Activated CD4-positive, alpha-beta T cell treated with anti-CD3 and anti-CD28 coated beads, Interleukin-10, Interleukin-2, amounts not matched to agents 100 ng/mL and 50 ng/mL, durations not matched to agents 16 hours and 8 hours (primary cell): ENCODE data around the gene RAB7B.
"Not testable (repeated sequence)": the region's sequence is repeated elsewhere in the genome, so short reads cannot be mapped to it uniquely, and the experiment has no call there.

ENCODE experiments used
- DNase-seq: peaks from one replicate; pipeline ENCODE4 v3.0.0-alpha.2; 2020

Gene RAB7B

GRCh38 chr1:206021626-206022365, 18.6 kb upstream of the RAB7B start:
- no peak for DNase-seq

GRCh38 chr1:206021008-206021625, 17.9 kb upstream of the RAB7B start:
- no peak for DNase-seq

- no peak for DNase-seq
These were observed 17.3 kb upstream of the RAB7B start for GRCh38 chr1:206020393-206021007.

GRCh38 chr1:206015071-206015470, 11.9 kb upstream of the RAB7B start:
- no peak for DNase-seq

- DNase-seq = no peak
These were observed 11.4 kb upstream of the RAB7B start for GRCh38 chr1:206014601-206015000.

DNA sequence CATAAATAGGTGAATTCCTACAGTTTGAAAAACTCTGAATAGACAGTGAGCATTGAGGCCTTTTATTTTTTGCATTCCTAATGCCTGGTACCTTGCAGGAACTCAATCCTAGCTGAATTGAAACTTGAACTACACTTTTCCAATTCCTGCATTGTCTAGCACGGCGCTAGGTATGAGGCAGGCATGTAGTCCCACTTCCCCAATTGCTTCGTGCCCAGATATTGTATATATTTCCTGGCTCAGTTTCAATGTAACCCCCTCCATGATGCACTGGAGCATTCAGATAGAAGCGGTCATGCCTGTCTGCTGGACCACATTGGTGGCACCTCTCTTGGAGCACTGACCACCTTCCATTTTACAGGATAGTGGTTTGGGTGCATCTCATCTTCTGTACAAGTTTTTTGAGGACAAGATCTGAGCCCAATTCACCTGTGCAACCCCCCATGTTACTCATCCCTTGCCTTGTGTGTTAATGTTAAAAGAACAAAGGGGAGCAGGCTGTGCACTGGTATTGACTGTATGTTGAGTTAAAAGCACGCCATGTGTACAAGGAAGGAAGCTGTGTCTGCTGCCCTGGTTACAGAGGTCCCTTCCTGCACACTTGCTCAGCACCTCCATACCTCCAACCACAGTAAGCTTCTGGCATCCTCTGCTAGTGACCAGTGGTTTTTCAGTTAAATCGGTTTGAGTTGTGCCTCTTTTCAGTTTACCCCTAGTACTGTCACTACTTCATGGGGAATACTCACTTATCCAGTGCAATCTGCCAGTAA, 10.0 kb upstream of the RAB7B start:
- no peak for DNase-seq

DNA sequence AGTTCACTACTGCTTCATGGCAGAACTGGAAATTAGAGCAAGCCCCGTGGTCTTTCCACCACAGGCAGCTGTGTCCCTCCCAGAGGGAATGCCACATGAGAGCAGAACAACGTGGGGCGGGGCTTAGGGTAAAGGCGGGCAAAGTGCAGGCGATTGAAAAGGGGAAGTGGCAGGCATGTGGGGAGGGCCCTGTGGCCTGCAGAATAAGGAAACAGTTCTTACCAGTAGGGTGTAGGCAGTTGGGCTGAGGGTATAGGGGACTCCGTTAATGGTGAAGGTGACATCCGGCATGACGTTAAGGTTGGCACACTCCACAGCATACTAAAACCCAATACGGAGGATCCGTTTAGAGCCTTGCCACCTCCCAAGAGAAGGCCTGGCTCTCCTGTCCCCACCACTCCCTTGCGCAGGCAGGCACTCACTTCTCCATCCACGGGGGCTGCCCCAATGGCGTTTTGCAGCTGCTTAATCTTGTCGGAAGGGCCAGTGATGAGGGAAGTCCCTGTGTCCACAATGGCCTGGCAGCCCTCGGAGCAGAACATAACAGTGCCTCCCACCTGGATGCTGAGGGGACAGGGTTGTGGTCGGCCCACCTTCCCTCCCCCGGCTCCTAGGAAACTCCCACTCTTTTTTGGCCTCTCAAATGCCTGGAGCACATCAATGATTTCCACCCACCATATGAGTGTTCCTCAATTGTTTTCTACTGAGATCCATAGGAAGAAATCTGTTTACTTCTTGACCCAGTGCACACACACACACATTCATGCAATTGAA, 9.1 kb upstream of the RAB7B start:
- peak; percentile 26 for DNase-seq

DNA sequence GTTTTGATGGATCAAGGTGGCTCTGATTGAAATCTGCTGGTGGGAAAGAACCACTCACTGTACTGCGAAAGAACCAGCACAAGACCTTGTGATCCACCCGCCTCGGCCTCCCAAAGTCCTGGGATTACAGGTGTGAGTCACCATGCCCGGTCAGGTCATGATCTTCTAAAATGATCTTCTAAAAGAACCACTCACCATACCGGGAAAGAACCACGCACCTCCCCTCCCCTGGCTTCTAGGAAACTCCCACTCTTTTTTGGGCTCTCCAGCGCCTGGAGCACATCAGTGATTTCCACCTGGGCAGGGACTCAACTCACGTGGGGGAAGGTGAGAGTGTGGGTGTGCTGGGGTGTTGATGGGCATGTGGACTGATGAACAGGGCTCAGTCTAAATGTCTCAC, 7.9 kb upstream of the RAB7B start:
- DNase-seq = no peak

GRCh38 chr1:206010060-206010459, 6.9 kb upstream of the RAB7B start:
- DNase-seq = no peak

GRCh38 chr1:206006946-206007345, 3.8 kb upstream of the RAB7B start:
- no peak for DNase-seq

- no peak for DNase-seq
These were observed 2.6 kb upstream of the RAB7B start for GRCh38 chr1:206005778-206006180.

DNA sequence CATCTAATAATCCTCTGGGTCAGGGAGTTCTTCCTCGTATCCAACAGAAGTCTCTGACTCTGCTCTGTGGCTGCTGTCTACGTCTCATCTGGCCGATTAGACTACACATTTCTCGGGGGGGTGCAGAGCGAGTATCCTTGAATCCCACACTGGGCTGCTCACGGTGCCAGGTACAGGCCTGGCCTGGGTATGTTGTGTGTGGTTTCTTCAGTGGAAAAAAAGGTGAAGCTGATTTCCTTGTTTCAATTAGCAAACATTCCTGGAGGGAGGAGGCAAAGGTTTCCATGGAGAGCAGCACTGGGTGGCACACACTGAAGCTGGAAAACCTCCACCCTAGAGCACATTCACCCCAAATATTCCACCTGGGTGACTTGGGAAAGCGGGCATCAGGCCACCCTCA, 2.0 kb upstream of the RAB7B start:
- no peak for DNase-seq

DNA sequence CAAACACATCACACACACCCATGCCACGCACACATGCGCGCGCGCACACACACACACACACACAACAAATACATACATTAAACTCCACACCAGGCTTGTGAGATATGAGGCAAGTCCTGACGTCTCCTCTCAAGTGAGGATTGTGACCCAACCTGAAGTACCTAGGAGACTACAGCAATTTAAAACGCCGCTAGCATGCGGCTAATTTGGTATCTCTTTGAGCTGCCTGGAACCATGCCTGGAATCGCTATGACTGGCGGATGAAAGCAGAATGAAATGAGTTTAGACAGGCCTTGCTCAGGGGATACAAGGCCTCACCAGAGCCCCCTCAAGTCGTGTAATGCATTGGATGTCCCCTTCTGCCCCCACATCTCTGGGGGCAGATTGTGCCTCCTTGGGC, 1.6 kb upstream of the RAB7B start:
- DNase-seq = no peak

DNA sequence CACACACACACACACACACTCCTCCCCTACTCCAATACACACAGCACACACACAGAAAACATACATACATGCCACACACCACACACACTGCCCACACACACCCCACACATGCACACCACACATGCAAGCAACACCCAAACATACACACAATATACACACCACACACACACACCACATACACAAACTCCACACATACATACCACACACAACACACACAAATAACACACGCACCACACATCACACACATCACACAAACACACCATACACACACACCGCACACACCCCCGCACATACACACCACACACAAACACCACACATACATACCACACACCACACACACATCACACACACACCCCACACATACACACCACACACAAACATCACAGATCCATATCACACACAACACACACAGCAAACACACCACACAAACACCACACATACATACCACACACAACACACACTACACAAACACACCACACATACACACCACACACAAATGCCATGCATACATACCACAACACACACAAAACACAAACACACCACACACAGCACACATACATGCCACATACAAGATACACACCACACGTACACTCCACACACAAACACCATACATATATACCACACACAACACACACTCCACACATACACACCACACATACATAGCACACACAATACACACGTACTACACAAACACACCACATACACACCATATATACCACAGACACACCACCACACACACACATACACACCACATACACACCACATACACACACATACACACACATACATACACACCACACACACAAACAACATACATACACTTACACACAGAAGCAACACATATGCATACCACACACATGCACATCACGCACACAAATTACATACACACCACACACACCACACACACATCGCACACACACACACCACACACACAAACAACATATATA, 932 bp upstream of the RAB7B start:
- DNase-seq = no peak

- no peak for DNase-seq
These were observed 1.0 kb downstream of the RAB7B start for GRCh38 chr1:206002160-206002559.

GRCh38 chr1:206001476-206001888, 1.7 kb downstream of the RAB7B start:
- peak; percentile 59 for DNase-seq

DNA sequence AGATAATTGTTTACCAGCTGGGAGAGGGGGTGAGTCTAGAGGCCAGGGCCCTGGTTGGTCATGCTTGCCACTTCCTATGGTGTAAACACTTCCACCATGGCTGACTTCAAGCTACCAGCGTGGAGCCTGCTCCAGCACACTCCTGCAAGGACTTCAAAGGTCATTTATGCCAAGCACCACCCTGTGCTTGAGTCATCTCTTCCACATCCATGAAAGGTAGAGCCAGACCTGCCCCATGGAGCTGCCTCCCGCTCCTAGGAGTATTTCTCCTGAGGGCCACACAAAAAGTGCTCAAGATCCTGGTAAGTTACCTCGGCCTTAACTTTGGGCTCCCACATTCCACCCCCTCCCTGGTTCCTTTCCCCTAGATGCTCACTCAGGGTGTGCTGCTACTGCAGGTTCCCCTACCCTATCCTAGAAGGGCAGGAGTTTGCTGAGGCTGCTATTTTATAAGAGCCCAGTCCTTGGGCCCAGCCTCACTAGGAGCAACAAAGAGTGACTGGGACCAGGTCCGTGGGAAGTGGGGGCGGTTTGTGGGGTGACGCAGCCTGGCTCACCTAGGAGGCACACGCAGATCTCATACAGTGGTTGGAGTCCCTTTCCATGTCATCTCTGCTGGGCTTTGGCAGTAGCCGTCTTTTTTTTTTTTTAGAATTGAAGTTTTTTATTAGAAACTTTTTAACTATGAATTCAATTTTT, 2.4 kb downstream of the RAB7B start:
- DNase-seq = no peak

DNA sequence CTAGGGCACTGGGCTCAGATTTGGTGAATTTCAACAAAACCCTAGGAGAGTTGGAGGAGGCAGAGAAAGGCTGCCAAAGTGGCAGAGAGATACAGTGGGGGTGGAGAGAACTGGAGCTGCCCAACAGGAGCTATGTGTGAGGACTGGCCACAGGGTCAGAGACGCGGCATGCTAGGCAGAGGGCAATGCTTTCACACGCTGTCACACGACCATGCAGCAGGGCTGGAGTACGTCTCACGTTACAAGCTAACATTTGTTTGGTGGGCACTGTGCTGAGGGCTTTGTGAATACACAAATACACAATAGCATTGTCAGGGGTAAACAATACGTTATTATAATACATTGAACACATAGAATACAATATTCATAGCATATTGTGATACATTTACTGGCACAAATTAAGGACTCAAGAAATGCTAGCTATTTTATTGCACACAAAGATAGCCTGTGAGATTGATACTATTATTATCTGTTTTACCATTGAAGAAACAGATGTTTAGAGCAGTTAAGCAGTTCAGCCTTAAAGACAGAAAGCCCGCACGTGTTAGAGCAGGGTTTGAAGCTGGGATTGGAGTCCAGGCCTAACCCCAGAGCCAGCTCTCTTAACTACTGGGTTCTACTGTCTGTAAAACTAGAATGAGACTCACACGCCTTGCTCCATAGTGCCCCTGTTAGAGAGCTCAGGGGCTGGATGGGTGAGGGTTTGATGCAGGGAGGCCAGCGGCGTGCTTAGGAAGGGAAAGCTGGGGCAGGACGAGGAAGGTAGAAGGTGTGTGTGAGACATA, 4.5 kb downstream of the RAB7B start:
- DNase-seq = no peak

GRCh38 chr1:205996641-205997040, 6.6 kb downstream of the RAB7B start:
- DNase-seq = not testable (repeated sequence)

- no peak for DNase-seq
These were observed 8.8 kb downstream of the RAB7B start for GRCh38 chr1:205994346-205994745.
